MM.1S (cell line): ENCODE measurements around the gene IL2RA.

Experiments
- DNase-seq: peaks from one replicate; pipeline ENCODE4 v3.0.0-alpha.2; 2015
- H2AFZ ChIP-seq: fragments of 300-600 bp; sonication (generic); 2 replicates; pipeline ENCODE4 v1.6.0; 2016; ENCODE audit warnings: antibody characterized with exemption, low read length
- H3F3A ChIP-seq: fragments of 300-600 bp; sonication (generic); 2 replicates; pipeline ENCODE4 v1.6.1; 2016; ENCODE audit warnings: mild to moderate bottlenecking, antibody characterized with exemption, low read length, moderate library complexity, mixed read lengths; ENCODE audit not compliant: insufficient read depth
- H3K27ac ChIP-seq: fragments of 300-600 bp; sonication (generic); 2 replicates; pipeline ENCODE4 v1.5.1; 2016; ENCODE audit warnings: mild to moderate bottlenecking, low read length
- H3K27me3 ChIP-seq: fragments of 300-600 bp; sonication (generic); replicated peaks from 2 replicates; pipeline ENCODE4 v1.6.0; 2016; ENCODE audit warnings: low read length; ENCODE audit not compliant: insufficient read depth
- H3K36me3 ChIP-seq: fragments of 300-600 bp; sonication (generic); replicated peaks from 2 replicates; pipeline ENCODE4 v1.6.1; 2016; ENCODE audit warnings: mild to moderate bottlenecking, low read length, mixed read lengths; ENCODE audit not compliant: insufficient read depth
- H3K4me1 ChIP-seq: fragments of 300-600 bp; sonication (generic); 2 replicates; pipeline ENCODE4 v1.6.1; 2016; ENCODE audit warnings: low read length, mixed read lengths
- H3K4me2 ChIP-seq: fragments of 300-600 bp; sonication (generic); 2 replicates; pipeline ENCODE4 v1.6.0; 2016; ENCODE audit warnings: low read depth, low read length
- H3K4me3 ChIP-seq: fragments of 300-600 bp; sonication (generic); 2 replicates; pipeline ENCODE4 v1.5.1; 2016; ENCODE audit warnings: low read length, mixed read lengths
- H3K79me2 ChIP-seq: fragments of 300-600 bp; sonication (generic); 2 replicates; pipeline ENCODE4 v1.6.1; 2016; ENCODE audit warnings: mixed run types, low read length, mixed read lengths
- H3K9ac ChIP-seq: fragments of 300-600 bp; sonication (generic); 2 replicates; pipeline ENCODE4 v1.6.1; 2016; ENCODE audit warnings: low read length, mixed read lengths
- H3K9me2 ChIP-seq: fragments of 300-600 bp; sonication (generic); replicated peaks from 2 replicates; pipeline ENCODE4 v1.6.1; 2016; ENCODE audit warnings: mild to moderate bottlenecking, low read length, mixed read lengths; ENCODE audit not compliant: insufficient read depth
- H3K9me3 ChIP-seq: fragments of 300-600 bp; sonication (generic); replicated peaks from 2 replicates; pipeline ENCODE4 v1.6.1; 2016; ENCODE audit warnings: mild to moderate bottlenecking, low read length, mixed read lengths; ENCODE audit not compliant: insufficient read depth
- H4K20me1 ChIP-seq: fragments of 300-600 bp; sonication (generic); 2 replicates; pipeline ENCODE4 v1.6.1; 2016; ENCODE audit warnings: mild to moderate bottlenecking, low read length, moderate library complexity, mixed read lengths; ENCODE audit not compliant: insufficient read depth
- EZH2 ChIP-seq: fragments of 300-600 bp; sonication (generic); optimal IDR thresholded peaks from 2 replicates; pipeline ENCODE3; 2017; ENCODE audit warnings: low read depth, mild to moderate bottlenecking, antibody characterized with exemption, low read length, mixed read lengths
- EZH2phosphoT487 ChIP-seq: fragments of 300-600 bp; sonication (generic); IDR thresholded peaks from 2 replicates; pipeline ENCODE4 v1.6.1; 2018; ENCODE audit warnings: antibody characterized with exemption, low read length
- TF ChIP-seq, protein P1 (sequence below): fragments of 300-600 bp; sonication (generic); IDR thresholded peaks from 2 replicates; pipeline ENCODE4 v1.5.1; 2016; ENCODE audit warnings: antibody characterized with exemption, low read length, mixed read lengths

IL2RA gene

DNA sequence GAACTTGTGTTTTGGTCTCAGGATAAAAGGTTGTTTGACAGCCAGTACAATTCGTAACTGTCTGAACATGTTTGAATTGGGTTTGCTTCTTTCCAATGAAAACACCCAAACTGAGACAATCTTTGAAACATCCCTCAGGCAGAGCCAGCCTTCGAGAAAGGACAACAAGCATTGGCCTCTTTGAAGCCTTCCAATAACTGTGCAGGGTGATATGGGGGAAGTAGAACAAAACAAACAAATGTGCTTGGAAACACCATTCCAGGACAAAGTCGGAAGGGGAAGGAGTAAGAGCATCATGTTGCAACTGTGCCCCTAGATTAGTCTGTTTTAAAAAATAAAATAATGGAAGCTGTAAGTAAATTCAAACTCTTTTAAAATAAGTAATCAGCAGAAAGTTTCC lies 39.5 kb downstream of the IL2RA start:
- no peak overlapping the region for H3K9ac ChIP-seq
- no peaks in the 10 kb centered on the region for H3K36me3 ChIP-seq
- no peaks in the 10 kb centered on the region for H3K79me2 ChIP-seq
- no peaks in the 10 kb centered on the region for H3K9me2 ChIP-seq
- no peaks in the 10 kb centered on the region for H3F3A ChIP-seq
- H3K27ac ChIP-seq, result no peak overlapping the region
- H3K4me1 ChIP-seq, result no peaks in the 10 kb centered on the region
- no peak overlapping the region for H3K4me2 ChIP-seq
- DNase-seq, result no peak
- no peaks in the 10 kb centered on the region for H4K20me1 ChIP-seq
- peaks cover 19% of the 10 kb centered on the region for H3K27me3 ChIP-seq
- no peak overlapping the region for H3K4me3 ChIP-seq
- TF ChIP-seq EZH2phosphoT487 (no peak), EZH2 (no peak)
- TF ChIP-seq, protein P1, sequence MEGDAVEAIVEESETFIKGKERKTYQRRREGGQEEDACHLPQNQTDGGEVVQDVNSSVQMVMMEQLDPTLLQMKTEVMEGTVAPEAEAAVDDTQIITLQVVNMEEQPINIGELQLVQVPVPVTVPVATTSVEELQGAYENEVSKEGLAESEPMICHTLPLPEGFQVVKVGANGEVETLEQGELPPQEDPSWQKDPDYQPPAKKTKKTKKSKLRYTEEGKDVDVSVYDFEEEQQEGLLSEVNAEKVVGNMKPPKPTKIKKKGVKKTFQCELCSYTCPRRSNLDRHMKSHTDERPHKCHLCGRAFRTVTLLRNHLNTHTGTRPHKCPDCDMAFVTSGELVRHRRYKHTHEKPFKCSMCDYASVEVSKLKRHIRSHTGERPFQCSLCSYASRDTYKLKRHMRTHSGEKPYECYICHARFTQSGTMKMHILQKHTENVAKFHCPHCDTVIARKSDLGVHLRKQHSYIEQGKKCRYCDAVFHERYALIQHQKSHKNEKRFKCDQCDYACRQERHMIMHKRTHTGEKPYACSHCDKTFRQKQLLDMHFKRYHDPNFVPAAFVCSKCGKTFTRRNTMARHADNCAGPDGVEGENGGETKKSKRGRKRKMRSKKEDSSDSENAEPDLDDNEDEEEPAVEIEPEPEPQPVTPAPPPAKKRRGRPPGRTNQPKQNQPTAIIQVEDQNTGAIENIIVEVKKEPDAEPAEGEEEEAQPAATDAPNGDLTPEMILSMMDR, result no peak
- no peaks in the 10 kb centered on the region for H3K9me3 ChIP-seq
- no peak overlapping the region for H2AFZ ChIP-seq

DNA sequence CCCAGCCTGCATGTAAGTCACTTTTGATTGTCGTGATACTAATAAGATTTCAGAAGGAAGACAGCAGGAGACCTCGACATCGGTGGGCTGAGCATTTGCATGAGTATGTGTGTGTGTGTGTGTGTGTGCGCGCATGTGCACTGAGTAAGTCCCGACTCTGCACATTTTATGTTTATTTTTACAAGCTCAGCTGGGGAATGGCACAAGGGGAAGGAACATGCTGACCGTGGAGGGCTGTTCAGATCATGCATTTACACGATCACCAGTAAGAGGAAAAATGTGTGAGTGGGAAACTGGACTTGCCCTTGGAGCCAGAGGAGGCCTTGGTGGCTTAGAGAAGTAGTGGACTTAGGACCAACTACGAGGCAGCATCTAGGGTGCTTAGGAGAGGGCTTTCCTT lies 41.3 kb downstream of the IL2RA start:
- no peak overlapping the region for H3K9ac ChIP-seq
- H3F3A ChIP-seq, result no peaks in the 10 kb centered on the region
- no peaks in the 10 kb centered on the region for H3K9me2 ChIP-seq
- H3K9me3 ChIP-seq, result no peaks in the 10 kb centered on the region
- no peak overlapping the region for H3K27ac ChIP-seq
- no peak overlapping the region for H3K4me2 ChIP-seq
- H3K79me2 ChIP-seq, result no peaks in the 10 kb centered on the region
- no peak overlapping the region for H2AFZ ChIP-seq
- no peak for DNase-seq
- H3K27me3 ChIP-seq, result peaks cover 19% of the 10 kb centered on the region
- no peaks in the 10 kb centered on the region for H3K4me1 ChIP-seq
- H4K20me1 ChIP-seq, result no peaks in the 10 kb centered on the region
- H3K36me3 ChIP-seq, result no peaks in the 10 kb centered on the region
- no peak for TF ChIP-seq EZH2
- no peak for TF ChIP-seq EZH2phosphoT487
- TF ChIP-seq, protein P1, result no peak
- no peak overlapping the region for H3K4me3 ChIP-seq

DNA sequence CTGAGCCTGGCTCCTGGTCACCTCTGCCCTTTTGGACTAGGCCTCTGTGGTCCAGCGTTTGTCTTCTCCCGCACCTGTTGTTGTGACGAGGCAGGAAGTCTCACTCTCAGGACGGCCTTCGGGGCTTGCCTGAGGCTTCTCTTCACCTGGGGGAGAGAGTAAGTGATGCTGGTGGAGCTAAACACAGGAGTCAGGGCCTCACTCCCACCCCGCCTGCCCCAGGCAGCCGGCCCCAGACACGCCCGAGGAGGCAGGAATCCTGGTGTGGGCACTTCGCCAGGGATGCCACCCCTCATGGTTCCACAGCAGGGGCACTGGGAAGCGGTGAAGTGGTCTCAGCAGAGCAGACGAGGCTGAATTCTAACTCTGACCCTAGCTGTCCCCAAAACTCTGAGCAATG lies 42.4 kb downstream of the IL2RA start:
- Histone ChIP-seq H3K4me1 (no peaks in the 10 kb centered on the region), H3K36me3 (no peaks in the 10 kb centered on the region), H3K9ac (no peak overlapping the region), H3K9me3 (no peaks in the 10 kb centered on the region), H3F3A (no peaks in the 10 kb centered on the region), H2AFZ (no peak overlapping the region), H3K4me3 (no peak overlapping the region), H3K9me2 (no peaks in the 10 kb centered on the region), H4K20me1 (no peaks in the 10 kb centered on the region), H3K4me2 (no peak overlapping the region), H3K27me3 (peaks cover 19% of the 10 kb centered on the region), H3K27ac (no peak overlapping the region), H3K79me2 (no peaks in the 10 kb centered on the region)
- TF ChIP-seq, protein P1, result no peak
- TF ChIP-seq EZH2phosphoT487 (no peak), EZH2 (no peak)
- no peak for DNase-seq
